ENCODE data around the gene CCT8L2.
"Not testable (repeated sequence)": the region's sequence is repeated elsewhere in the genome, so short reads cannot be mapped to it uniquely, and the experiment has no call there.

CCT8L2 gene

GRCh38 chr22:16594026-16594425 lies 1.4 kb upstream of the CCT8L2 start:
- DNase-seq = no peak

DNA sequence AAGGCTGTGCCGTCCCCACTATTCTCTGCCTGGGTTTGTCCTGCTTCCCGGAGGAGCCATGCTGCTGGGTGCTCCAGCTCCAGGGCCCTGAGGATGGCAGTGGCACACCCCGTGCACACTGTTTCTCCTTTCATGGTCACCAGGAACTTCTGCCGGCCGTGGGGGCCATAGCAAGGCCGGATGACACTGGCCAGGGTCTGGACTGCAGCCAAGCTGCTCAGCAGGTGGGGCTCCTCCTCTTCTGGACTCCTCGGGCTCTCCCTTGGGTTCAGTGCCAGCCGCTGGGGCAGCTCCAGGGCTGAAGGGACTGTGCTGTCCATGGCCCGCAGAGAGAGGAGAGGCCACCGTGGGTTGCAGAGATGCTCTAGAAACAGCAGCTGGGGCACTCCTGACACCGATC lies 379 bp downstream of the CCT8L2 start:
- not testable (repeated sequence) for DNase-seq

DNA sequence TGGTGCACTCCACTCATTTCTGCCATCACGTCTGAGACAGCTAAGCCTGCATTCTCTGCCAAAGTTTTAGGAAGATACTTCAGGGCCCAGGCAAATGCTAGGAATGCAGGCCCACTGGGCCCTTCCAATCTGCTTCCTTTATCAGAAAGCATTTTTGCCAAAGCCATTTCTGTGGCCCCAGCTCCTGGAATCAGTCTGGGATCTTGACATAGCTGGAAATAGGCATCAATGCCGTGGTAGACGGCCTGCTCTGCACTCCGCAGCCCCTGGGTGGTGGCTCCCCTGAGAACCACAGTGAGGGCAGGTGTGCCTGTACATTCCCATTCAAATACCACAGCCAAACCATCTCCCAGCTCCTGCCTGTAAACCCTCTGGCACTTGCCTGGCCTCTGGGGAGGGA lies 1.5 kb downstream of the CCT8L2 start:
- DNase-seq = not testable (repeated sequence)

- DNase-seq = no peak
Measured at GRCh38 chr22:16586991-16587390, 5.6 kb downstream of the CCT8L2 start.

- DNase-seq = no peak
Measured at GRCh38 chr22:16586170-16586569, 6.4 kb downstream of the CCT8L2 start.

- DNase-seq = not testable (repeated sequence)
Measured at GRCh38 chr22:16580872-16581271, 11.7 kb downstream of the CCT8L2 start.

DNA sequence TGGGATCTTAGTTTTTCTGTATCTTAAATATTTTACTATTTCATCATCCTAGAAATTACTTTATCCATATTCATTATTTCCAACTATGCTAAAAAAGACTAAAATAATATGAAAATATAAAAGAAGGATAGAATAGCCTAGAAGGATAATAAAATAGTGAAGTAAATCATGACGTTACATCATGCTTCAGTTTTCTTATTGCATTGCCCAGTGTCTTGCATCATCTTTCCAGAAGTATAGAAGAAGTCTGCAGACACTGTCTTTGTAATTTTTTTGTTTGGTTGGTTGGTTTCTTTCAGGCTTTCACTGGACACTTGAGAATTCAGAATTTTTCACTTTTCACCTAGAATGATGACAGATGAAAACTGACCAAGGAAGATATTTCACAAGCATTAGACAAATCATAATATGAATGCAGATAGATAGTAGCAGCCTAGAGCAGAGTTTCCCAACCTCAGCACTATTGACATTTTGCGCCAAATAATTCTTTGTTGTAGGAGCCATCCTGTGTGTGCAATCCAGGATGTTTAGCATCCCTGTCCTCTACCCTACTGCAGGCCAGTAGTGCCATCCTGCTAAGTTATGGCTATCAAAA lies 23.3 kb downstream of the CCT8L2 start:
- DNase-seq = not testable (repeated sequence)

- no peak for DNase-seq
Measured at GRCh38 chr22:16568425-16568758, 24.2 kb downstream of the CCT8L2 start.

DNA sequence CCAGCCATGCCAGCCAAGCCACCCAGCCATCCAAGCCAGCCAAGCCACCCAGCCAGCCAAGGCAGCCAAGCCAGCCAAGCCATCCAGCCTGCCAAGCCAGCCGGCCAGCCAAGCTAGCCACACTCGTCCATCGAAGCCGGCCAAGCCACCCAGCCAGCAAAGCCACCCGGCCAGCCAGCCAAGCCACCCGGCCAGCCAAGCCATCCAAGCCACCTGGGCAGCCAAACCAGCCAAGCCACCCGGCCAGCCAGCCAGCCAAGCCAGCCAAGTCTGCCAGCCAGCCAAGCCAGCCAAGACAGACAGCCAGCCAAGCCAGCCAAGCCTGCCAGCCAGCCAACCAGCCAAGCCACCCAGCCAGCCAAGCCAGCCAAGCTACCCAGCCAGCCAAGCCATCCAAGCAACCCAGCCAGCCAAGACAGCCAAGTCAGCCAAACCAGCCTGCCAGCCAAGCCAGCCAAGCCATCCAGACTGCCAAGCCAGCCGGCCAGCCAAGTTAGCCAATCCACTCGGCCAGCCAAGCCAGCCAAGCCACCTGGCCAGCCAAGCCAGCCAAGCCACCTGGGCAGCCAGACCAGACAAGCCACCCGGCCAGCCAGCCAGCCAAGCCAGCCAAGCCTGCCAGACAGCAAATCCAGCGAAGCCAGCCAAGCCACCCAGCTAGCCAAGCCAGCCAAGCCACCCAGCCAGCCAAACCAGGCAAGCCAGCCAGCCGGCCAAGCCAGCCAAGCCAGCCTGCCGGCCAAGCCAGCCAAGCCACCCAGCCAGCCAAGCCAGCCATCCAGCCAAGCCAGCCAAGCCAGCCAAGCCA lies 24.8 kb downstream of the CCT8L2 start:
- not testable (repeated sequence) for DNase-seq

DNA sequence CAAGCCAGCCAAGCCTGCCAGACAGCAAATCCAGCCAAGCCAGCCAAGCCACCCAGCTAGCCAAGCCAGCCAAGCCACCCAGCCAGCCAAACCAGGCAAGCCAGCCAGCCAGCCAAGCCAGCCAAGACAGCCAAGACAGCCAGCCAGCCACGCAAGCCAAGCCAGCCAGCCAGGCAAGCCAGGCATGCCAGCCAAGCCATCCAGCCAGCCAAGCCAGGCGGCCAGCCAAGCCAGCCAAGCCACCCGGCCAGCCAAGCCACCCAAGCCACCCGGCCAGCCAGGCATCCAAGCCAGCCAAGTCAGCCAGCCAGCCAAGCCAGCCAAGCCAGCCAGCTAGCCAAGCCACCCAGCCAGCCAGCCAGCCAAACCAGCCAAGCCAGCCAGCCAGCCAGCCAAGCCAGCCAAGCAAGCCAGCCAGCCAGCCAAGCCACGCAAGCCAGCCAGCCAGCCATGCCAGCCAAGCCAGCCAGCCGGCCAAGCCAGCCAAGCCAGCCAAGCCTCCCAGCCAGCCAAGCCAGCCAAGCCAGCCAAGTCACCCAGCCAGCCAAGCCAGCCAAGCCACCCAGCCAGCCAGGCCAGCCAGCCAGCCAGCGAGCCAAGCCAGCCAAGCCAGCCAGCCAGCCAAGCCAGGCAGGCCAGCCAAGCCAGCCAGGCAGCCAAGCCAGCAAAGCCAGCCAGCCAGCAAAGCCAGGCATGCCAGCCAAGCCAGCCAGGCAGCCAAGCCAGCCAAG lies 26.0 kb downstream of the CCT8L2 start:
- not testable (repeated sequence) for DNase-seq

DNA sequence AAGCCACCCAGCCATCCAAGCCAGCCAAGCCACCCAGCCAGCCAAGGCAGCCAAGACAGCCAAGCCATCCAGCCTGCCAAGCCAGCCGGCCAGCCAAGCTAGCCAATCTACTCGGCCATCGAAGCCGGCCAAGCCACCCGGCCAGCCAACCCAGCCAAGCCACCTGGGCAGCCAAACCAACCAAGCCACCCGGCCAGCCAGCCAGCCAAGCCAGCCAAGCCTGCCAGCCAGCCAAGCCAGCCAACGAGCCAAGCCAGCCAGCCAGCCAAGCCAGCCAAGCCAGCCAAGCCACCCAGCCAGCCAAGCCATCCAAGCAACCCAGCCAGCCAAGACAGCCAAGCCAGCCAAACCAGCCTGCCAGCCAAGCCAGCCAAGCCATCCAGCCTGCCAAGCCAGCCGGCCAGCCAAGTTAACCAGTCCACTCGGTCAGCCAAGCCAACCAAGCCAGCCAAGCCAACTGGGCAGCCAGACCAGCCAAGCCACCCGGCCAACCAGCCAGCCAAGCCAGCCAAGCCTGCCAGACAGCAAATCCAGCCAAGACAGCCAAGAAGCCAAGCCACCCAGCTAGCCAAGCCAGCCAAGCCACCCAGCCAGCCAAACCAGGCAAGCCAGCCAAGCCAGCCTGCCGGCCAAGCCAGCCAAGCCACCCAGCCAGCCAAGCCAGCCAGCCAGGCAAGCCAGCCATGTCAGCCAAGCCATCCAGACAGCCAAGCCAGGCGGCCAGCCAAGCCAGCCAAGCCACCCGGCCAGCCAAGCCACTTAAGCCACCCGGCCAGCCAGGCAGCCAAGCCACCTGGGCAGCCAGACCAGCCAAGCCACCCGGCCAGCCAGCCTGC lies 26.8 kb downstream of the CCT8L2 start:
- not testable (repeated sequence) for DNase-seq

GRCh38 chr22:16564837-16565584 lies 27.6 kb downstream of the CCT8L2 start:
- not testable (repeated sequence) for DNase-seq

DNA sequence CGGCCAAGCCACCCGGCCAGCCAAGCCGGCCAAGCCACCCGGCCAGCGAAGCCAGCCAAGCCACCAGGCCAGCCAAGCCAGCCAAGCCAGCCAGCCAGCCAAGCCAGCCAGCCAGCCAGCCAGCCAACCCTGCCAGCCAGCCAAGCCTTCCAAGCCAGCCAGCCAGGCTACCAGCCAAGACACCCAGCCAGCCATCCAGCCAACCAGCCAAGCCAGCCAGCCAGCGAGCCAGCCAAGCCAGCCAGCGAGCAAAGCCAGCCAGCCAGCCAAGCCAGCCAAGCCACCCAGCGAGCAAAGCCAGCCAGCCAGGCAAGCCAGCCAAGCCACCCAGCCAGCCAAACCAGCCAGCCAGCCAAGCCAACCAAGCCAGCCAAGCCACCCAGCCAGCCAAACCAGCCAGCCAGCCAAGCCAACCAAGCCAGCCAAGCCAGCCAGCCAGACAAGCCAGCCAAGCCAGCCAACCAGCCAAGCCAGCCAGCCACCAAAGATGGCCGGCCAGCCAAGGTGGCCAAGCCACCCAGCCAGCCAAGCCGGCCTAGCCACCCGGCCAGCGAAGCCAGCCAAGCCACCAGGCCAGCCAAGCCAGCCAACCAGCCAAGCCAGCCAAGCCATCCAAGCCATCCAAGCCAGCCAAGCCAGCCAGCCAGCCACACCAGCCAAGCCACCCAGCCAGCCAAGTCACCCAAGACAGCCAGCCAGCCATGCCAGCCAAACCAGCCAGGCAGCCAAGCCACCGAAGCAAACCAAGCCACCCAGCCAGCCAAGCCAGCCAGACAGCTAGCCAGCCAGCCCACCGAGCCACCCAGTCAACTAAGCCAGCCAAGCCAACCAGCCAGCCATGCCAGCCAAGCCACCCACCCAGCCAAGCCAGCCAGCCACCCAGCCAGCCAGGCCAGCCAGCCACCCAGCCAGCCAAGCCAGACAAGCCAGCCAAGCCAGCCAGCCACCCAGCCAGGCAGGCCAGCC lies 28.8 kb downstream of the CCT8L2 start:
- DNase-seq = no peak

DNA sequence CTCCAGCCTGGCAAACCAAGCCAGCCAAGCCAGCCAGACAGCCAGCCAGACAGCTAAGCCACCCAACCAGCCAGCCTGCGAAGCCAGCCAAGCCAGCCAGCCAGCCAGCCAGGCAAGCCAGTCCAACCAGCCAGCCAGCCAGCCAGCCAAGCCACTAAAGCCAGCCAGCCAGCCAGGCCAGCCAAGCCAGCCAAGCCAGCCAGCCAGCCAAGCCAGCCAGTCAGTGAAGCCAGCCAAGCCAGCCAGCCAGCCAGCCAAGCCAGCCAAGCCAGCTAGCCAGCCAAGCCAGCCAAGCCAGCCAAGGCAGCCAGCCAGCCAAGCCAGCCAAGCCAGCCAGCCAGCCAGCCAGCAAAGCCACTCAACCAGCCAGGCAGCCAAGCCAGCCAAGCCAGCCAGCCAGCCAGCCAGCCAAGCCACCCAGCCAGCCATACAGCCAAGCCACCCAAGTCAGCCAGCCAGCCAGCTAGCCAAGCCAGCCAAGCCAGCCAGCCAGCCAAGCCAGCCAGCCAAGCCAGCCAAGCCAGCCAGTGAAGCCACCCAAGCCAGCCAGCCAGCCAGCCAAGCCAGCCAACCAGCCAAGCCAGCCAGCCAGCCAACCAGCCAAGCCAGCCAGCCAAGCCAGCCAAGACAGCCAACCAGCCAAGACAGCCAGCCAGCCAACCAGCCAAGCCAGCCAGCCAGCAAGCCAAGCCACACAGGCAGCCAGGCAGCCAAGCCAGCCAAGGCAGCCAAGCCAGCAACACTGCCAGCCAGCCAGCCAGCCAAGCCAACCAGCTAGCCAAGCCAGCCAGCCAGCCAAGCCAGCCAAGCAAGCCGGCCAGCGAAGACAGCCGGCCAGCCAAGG lies 29.7 kb downstream of the CCT8L2 start:
- no peak for DNase-seq

DNA sequence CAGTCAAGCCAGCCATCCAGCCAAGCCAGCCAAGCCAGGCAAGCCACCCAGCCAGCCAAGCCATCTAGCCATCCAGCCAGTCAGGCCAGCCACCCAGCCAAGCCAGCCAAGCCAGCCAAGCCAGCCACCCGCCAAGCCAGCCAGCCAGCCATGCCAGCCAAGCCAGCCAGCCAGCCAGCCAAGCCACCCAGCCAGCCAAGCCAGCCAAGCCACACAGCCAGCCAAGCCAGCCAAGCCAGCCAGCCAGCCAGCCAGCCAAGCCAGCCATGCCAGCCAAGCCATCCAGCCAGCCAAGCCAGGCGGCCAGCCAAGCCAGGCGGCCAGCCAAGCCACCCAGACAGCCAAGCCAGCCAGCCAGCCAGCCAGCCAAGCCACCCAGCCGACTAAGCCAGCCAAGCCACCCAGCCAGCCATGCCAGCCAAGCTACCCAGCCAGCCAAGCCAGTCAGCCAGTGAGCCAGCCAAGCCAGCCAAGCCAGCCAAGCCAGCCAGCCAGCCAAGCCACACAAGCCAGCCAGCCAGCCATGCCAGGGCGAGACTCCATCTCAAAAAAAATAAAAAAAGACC lies 31.4 kb downstream of the CCT8L2 start:
- not testable (repeated sequence) for DNase-seq

DNA sequence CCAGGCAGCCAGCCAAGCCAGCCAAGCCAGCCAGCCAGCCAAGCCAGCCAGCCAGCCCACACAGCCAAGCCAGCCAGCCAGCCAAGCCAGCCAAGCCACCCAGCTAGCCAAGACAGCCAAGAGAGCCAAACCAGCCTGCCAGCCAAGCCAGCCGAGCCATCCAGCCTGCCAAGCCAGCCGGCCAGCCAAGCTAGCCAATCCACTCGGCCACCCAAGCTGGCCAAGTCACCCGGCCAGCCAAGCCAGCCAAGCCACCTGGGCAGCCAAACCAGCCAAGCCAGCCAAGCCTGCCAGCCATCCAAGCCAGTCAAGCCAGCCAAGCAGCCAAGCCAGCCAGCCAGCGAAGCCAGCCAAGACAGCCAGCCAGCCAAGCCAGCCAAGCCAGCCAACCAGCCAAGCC lies 32.0 kb downstream of the CCT8L2 start:
- DNase-seq = not testable (repeated sequence)

DNA sequence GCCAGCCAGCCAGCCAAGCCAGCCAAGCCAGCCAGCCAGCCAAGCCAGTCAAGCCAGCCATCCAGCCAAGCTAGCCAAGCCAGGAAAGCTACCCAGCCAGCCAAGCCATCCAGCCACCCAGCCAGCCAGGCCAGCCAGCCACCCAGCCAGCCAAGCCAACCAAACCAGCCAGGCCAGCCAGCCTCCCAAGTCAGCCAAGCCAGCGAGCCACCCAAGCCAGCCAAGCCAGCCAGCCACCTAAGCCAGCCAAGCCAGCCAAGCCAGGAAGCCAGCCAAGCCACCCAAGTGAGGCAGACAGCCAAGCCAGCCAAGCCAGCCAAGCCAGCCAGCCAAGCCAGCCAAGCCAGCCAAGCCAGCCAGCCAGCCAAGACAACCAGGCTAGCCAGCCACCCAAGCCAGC lies 32.6 kb downstream of the CCT8L2 start:
- not testable (repeated sequence) for DNase-seq

- DNase-seq = no peak
Measured at GRCh38 chr22:16559056-16559955, 33.3 kb downstream of the CCT8L2 start.

Measured in fibroblast of skin of abdomen (primary cell).